ENCODE data around the gene KANK4.

KANK4 gene

GRCh38 chr1:62207187-62207586 is 112.0 kb downstream of the KANK4 start:
- no peak for DNase-seq (ENCODE audit: low read depth)

- no peak for DNase-seq (ENCODE audit: low read depth)
Observed at GRCh38 chr1:62198781-62199125, 120.5 kb downstream of the KANK4 start.

GRCh38 chr1:62198069-62198780 is 121.0 kb downstream of the KANK4 start:
- DNase-seq (ENCODE audit: low read depth) = no peak

- no peak for DNase-seq (ENCODE audit: low read depth)
Observed at GRCh38 chr1:62196086-62196690, 123.0 kb downstream of the KANK4 start.

- no peak for DNase-seq (ENCODE audit: low read depth)
Observed at GRCh38 chr1:62194651-62195544, 124.3 kb downstream of the KANK4 start, which contains the start of gene L1TD1. Gene L1TD1 (plus strand): TSS chr1:62194849. CDS start chr1:62206629, 11,780 bp downstream.

GRCh38 chr1:62188111-62188510 is 131.1 kb downstream of the KANK4 start:
- DNase-seq (ENCODE audit: low read depth) = no peak

- no peak for DNase-seq (ENCODE audit: low read depth)
Observed at GRCh38 chr1:62187548-62187947, 131.7 kb downstream of the KANK4 start.

Data from activated T-cell treated with anti-CD3 and anti-CD28 coated beads for 48 hours (primary cell).